A673 (cell line): ENCODE measurements around the gene NRL.

Experiments
- CTCF ChIP-seq: fragments of 300-800, 200-600 bp; sonication (generic); conservative IDR thresholded peaks from 2 replicates; pipeline ENCODE4 v1.5.1; 2017; ENCODE audit warnings: low read depth, mild to moderate bottlenecking, antibody characterized with exemption, low read length, moderate library complexity, mixed read lengths
- EZH2 ChIP-seq: fragments of 200-600 bp; sonication (generic); IDR thresholded peaks from 2 replicates; pipeline ENCODE4 v1.6.1; 2017; ENCODE audit warnings: borderline replicate concordance, low read depth, mild to moderate bottlenecking, mixed read lengths, antibody characterized with exemption, low read length; ENCODE audit not compliant: poor library complexity, severe bottlenecking

GRCh38 chr14:24066496-24067132, 48.1 kb downstream of the NRL start:
- no peak for TF ChIP-seq CTCF
- TF ChIP-seq EZH2: no peak
